Loucy (cell line): ENCODE data around the gene UBFD1.

Source experiments
- EZH2phosphoT487 ChIP-seq: fragments of 200-600 bp; IDR thresholded peaks from 2 replicates; pipeline ENCODE4 v1.6.1; 2018; ENCODE audit warnings: antibody characterized with exemption, mild to moderate bottlenecking, moderate library complexity, borderline replicate concordance
- TF ChIP-seq, protein P1 (sequence below): fragments of 200-600 bp; sonication (generic); conservative IDR thresholded peaks from 2 replicates; pipeline ENCODE4 v1.5.1; 2014; ENCODE audit warnings: mild to moderate bottlenecking, antibody characterized with exemption, low read length

DNA sequence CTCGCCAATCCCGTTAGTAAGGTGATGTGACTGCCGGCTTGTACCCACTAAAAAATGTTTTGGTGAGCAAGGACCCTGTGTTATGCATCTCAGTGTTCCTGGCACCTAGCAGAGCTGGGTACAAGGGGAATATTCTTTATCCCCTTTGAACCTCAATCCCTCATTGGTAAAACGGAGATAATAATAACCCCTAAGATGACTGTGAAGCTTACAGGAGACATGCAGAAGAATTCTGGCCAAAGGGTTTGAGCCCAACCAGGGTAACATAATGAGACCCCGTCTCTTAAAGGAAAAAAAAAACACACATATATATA, 48.1 kb upstream of the UBFD1 start:
- TF ChIP-seq, protein P1, sequence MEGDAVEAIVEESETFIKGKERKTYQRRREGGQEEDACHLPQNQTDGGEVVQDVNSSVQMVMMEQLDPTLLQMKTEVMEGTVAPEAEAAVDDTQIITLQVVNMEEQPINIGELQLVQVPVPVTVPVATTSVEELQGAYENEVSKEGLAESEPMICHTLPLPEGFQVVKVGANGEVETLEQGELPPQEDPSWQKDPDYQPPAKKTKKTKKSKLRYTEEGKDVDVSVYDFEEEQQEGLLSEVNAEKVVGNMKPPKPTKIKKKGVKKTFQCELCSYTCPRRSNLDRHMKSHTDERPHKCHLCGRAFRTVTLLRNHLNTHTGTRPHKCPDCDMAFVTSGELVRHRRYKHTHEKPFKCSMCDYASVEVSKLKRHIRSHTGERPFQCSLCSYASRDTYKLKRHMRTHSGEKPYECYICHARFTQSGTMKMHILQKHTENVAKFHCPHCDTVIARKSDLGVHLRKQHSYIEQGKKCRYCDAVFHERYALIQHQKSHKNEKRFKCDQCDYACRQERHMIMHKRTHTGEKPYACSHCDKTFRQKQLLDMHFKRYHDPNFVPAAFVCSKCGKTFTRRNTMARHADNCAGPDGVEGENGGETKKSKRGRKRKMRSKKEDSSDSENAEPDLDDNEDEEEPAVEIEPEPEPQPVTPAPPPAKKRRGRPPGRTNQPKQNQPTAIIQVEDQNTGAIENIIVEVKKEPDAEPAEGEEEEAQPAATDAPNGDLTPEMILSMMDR, result no peak
- no peak for TF ChIP-seq EZH2phosphoT487
